Gastroesophageal sphincter (tissue), 3 donors: ENCODE measurements around the gene MAPKBP1.

ENCODE experiments used
- POLR2A ChIP-seq, 2 donors: fragments of 450-650 bp; IDR thresholded peaks; one replicate each; pipeline ENCODE4 v1.6.1; 2017; ENCODE audit warnings: antibody characterized with exemption in 2 of 2, mild to moderate bottlenecking in 2 of 2, moderate library complexity in 1 of 2
- TF ChIP-seq, protein P1 (sequence below), 4 experiments: fragments of 200-600 bp in 2 of 4; fragments of 450-650 bp in 2 of 4; sonication (generic) in 1 of 4; IDR thresholded peaks; one replicate each; pipeline ENCODE4 v1.5.1; 2017 to 2019; ENCODE audit warnings: antibody characterized with exemption in 4 of 4, mild to moderate bottlenecking in 2 of 4, moderate library complexity in 2 of 4

DNA sequence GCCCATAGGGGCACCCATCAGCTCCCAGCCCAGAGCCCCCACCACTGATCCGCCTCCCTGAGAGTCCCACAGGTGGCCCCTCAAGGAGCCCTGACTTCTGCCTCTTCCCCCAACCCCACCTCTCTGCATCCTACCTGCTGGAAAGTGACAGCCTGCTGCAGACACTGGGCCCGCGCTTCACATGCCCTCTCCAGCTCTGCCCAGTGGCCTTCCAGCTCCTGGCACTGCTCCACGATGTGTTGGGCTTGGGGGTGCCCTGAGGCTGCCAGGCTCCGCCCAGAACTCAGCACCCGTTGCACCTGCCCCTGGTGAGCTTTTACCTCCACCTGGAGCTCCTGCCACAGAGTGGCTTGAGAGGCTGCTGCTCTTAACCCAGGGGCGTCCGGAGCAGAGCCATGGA, 99.4 kb downstream of the MAPKBP1 start:
- TF ChIP-seq, protein P1, sequence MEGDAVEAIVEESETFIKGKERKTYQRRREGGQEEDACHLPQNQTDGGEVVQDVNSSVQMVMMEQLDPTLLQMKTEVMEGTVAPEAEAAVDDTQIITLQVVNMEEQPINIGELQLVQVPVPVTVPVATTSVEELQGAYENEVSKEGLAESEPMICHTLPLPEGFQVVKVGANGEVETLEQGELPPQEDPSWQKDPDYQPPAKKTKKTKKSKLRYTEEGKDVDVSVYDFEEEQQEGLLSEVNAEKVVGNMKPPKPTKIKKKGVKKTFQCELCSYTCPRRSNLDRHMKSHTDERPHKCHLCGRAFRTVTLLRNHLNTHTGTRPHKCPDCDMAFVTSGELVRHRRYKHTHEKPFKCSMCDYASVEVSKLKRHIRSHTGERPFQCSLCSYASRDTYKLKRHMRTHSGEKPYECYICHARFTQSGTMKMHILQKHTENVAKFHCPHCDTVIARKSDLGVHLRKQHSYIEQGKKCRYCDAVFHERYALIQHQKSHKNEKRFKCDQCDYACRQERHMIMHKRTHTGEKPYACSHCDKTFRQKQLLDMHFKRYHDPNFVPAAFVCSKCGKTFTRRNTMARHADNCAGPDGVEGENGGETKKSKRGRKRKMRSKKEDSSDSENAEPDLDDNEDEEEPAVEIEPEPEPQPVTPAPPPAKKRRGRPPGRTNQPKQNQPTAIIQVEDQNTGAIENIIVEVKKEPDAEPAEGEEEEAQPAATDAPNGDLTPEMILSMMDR (IDR thresholded peaks at IDR 0.05) = no peak
- no peak for TF ChIP-seq POLR2A (IDR thresholded peaks at IDR 0.05)
